ENCODE results near the gene CLDN16.

CLDN16 gene, protein sequence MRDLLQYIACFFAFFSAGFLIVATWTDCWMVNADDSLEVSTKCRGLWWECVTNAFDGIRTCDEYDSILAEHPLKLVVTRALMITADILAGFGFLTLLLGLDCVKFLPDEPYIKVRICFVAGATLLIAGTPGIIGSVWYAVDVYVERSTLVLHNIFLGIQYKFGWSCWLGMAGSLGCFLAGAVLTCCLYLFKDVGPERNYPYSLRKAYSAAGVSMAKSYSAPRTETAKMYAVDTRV

GRCh38 chr3:190387578-190388213, at the start of gene CLDN16:
CLDN16 (plus strand) TSS chr3:190388163; CDS start chr3:190388330, 167 bp downstream.
- no peak for DNase-seq (ENCODE audit: low read depth in 2 of 2)

- DNase-seq (ENCODE audit: low read depth in 2 of 2), result no peak
Measured at GRCh38 chr3:190338717-190339116, 49.2 kb upstream of the CLDN16 start.

- no peak for DNase-seq (ENCODE audit: low read depth in 2 of 2)
Measured at GRCh38 chr3:190339130-190339529, 48.8 kb upstream of the CLDN16 start.

- no peak for DNase-seq (ENCODE audit: low read depth in 2 of 2)
Measured at GRCh38 chr3:190340071-190340470, 47.9 kb upstream of the CLDN16 start.

DNA sequence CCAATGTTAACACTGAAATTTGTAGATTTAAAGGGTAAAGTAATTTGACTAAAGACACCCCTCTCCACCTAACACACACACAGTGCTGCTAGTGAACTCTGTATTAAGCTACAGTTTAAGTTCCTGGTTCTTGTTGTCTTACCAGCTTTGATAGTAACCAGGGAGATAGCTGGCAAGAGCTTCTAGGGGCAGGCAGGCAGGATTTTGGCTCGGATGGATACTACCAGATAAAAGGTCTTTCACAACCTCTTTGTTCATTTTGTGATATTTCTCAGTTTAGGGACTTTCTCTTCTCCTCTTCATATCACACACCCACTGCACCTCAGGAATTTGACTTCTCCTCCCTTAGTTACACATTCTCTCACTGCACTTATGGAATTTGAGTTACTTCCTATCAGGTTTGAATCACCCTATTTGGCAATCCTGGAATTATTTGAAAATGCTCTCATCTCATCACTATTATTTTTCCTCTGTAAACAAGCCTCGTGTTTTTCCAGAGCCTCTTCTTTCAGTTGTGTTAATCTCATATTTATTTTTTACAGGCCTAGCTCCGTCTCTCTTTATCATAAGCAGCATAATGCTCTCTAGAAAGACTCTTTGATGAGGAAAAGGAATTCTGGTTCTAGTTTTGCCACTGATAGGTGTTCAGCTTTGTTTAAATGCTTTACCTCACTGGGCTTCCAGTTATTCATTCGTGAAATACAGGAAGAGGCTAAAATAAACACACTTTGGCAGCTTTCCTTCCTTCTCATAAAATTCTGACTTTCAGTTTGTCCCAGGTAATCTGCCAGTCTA, 42.7 kb upstream of the CLDN16 start:
- no peak for DNase-seq (ENCODE audit: low read depth in 2 of 2)

DNA sequence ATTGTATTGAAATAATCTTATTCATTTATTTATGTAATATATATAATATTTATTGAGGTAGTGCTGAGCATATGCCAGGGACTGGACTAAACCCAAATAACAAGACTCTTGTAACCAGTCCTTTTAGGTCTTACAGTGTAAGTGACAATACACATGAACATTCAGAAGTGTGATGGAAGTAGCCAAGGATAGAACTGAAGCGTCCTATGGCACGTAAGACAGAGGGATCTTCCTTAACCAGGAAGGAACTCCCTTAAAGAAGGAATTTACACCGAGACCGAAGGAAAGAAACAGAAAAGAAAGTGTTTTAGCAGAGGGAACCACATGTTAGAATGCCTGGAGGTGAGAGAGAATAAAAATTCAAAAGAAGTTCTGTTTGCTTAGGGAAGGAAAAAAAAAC, 42.1 kb upstream of the CLDN16 start:
- DNase-seq (ENCODE audit: low read depth in 2 of 2), result no peak

- DNase-seq (ENCODE audit: low read depth in 2 of 2), result no peak
Measured at GRCh38 chr3:190346541-190346940, 41.4 kb upstream of the CLDN16 start.

GRCh38 chr3:190352861-190353457, 35.0 kb upstream of the CLDN16 start:
- no peak for DNase-seq (ENCODE audit: low read depth in 2 of 2)

GRCh38 chr3:190356246-190356645, 31.7 kb upstream of the CLDN16 start:
- no peak for DNase-seq (ENCODE audit: low read depth in 2 of 2)

- DNase-seq (ENCODE audit: low read depth in 2 of 2), result no peak
Measured at GRCh38 chr3:190357468-190357867, 30.5 kb upstream of the CLDN16 start.

GRCh38 chr3:190359813-190360212, 28.1 kb upstream of the CLDN16 start:
- DNase-seq (ENCODE audit: low read depth in 2 of 2), result no peak

- DNase-seq (ENCODE audit: low read depth in 2 of 2), result no peak
Measured at GRCh38 chr3:190360228-190360627, 27.7 kb upstream of the CLDN16 start.

- no peak for DNase-seq (ENCODE audit: low read depth in 2 of 2)
Measured at GRCh38 chr3:190361791-190362190, 26.2 kb upstream of the CLDN16 start.

DNA sequence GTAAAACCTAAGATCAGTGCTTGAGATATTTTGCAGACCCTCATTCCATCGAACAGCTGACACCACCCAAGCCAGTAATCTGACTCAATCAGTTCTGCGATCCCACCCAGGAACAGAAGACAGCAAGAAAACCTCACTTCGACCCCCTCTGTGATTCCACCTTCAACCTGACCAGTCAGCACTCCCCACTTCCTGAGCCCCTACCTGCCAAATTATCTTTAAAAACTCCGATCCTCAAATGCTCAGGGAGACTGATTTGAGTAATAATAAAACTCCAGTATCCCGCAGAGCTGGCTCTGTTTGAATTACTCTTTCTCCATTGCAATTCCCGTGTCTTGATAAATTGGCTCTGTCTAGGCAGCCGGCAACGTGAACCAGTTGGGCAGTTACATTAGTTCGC, 25.7 kb upstream of the CLDN16 start:
- no peak for DNase-seq (ENCODE audit: low read depth in 2 of 2)

GRCh38 chr3:190366133-190366532, 21.8 kb upstream of the CLDN16 start:
- no peak for DNase-seq (ENCODE audit: low read depth in 2 of 2)

DNA sequence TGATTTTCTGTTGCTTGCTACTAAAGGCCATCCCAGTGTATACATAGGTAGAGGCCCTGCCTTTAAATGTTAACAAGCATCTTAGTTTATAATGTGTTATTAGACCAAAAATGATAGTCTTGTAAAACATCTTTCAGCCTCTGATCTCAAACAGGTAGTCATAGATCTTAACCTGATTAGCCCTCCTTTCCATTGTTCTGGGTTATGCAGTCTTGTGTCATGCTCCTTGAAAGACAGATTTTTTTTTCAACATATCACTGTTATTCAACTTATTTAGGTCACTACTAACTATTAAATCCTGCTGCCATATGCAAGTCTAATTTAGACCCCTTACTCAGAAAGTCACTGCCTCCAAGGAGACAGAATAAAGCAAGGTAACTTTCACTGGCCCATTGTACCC, 19.1 kb upstream of the CLDN16 start:
- DNase-seq (ENCODE audit: low read depth in 2 of 2), result no peak

DNA sequence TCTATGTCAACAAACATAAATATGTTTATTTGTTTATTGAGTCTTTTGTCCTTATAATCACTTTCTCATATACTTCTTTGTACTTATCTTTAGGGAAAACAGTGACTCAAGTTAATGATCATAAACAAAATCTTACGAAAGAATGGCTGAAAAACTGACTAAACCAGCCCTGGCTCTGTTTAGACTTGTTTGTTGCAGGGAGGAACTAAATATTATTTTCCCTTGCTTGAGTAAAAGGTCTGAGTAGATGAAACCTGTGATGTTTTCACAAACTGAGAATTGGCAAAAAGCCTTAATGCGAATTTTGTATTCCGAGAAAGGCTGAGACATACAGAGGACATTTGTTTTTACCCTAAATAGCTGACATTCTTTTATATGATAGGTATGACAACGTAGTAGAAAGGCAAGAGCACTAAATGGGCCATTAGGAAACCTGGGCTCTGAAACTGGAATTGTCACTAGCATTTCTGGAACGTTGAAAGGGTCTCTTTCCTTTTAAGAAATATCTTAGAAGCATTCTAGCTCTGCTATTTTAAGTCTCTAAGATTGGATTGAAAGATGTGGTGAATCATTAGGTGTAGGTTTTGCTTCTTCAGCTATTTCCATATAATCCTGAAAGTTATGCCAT, 18.2 kb upstream of the CLDN16 start:
- no peak for DNase-seq (ENCODE audit: low read depth in 2 of 2)

- no peak for DNase-seq (ENCODE audit: low read depth in 2 of 2)
Measured at GRCh38 chr3:190370369-190370768, 17.6 kb upstream of the CLDN16 start.

DNA sequence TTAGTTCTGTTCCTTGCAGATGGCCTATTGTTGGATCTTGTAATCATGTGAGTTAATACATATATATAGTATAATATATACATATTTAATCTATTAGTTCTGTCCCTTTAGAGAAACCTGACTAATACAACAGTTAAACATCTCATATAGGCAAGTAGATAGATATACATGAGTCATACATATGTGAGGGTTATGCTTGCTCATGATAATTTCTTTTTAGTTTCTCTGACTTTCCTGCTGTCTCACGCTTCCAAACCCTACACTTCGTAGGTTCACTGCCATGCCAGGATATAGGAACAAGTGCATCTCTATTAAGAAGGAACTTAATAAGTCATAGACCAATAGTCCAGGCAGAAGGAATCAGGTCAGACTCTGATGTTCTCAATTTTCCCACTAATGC, 16.8 kb upstream of the CLDN16 start:
- no peak for DNase-seq (ENCODE audit: low read depth in 2 of 2)

GRCh38 chr3:190375246-190375645, 12.7 kb upstream of the CLDN16 start:
- no peak for DNase-seq (ENCODE audit: low read depth in 2 of 2)

DNA sequence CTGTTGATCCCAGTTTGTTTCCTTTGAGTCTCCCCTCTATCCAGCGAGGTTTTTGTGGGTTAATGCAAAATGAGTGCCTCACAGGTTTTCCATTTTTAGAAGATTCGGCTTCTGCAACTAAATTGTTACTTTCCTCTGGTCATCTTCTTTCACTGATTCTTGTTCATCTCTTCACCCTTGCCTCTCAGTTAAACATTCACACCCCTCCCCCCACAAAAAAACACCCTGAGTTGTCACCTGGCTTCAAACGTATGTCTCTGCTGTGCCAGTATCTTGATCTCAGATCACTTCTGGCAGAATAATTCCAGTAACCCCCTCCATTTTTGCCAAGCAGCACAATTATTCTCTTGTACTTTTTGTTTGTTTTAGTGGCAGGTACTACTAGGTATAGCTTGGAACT, 12.3 kb upstream of the CLDN16 start:
- no peak for DNase-seq (ENCODE audit: low read depth in 2 of 2)

GRCh38 chr3:190378240-190378891, 9.6 kb upstream of the CLDN16 start:
- DNase-seq (ENCODE audit: low read depth in 2 of 2), result no peak
